ENCODE measurements around the gene SNX21.
"Not testable (repeated sequence)": the region's sequence is repeated elsewhere in the genome, so short reads cannot be mapped to it uniquely, and the experiment has no call there.

- TF ChIP-seq POLR2A (IDR thresholded peaks at IDR 0.05; ENCODE audit: extremely low read depth, insufficient read length); CTCF (IDR thresholded peaks at IDR 0.05; ENCODE audit: low read depth, low read length); MAX (IDR thresholded peaks at IDR 0.05; ENCODE audit: low read depth, low read length); MYC (IDR thresholded peaks at IDR 0.05; ENCODE audit: low read depth, low read length): not testable (repeated sequence)
These were observed 35.6 kb upstream of the SNX21 start for GRCh38 chr20:45797955-45798354.

Data from NB4 (cell line).